Glutamatergic neuron (in vitro differentiated cells): ENCODE measurements around the gene LAIR1. TPM values are rescaled to one million over a fixed set of nuclear protein-coding genes. Genes with fewer than 3 reads are reported as not detected.

Experiments
- DNase-seq: peaks from one replicate; pipeline ENCODE4 v3.0.0; 2022
- H3K27ac Mint-ChIP-seq: one replicate; pipeline ENCODE4 v1.8.0; 2020; ENCODE audit warnings: mild to moderate bottlenecking, mixed read lengths, inconsistent platforms; ENCODE audit not compliant: unreplicated experiment
- H3K27me3 Mint-ChIP-seq: one replicate; pipeline ENCODE4 v1.8.0; 2020; ENCODE audit warnings: mild to moderate bottlenecking, moderate library complexity, mixed read lengths, inconsistent platforms; ENCODE audit not compliant: unreplicated experiment
- H3K36me3 Mint-ChIP-seq: one replicate; pipeline ENCODE4 v1.8.0; 2020; ENCODE audit warnings: mild to moderate bottlenecking, mixed read lengths, inconsistent platforms; ENCODE audit not compliant: unreplicated experiment
- H3K4me1 Mint-ChIP-seq: one replicate; pipeline ENCODE4 v1.8.0; 2020; ENCODE audit warnings: mild to moderate bottlenecking, low read depth, mixed read lengths, inconsistent platforms; ENCODE audit not compliant: unreplicated experiment
- H3K4me3 Mint-ChIP-seq: one replicate; pipeline ENCODE4 v1.8.0; 2020; ENCODE audit warnings: mild to moderate bottlenecking, mixed read lengths, inconsistent platforms; ENCODE audit not compliant: unreplicated experiment
- H3K9me3 Mint-ChIP-seq: one replicate; pipeline ENCODE4 v1.8.0; 2020; ENCODE audit warnings: mild to moderate bottlenecking, moderate library complexity, mixed read lengths, inconsistent platforms; ENCODE audit not compliant: unreplicated experiment
- total RNA-seq: library from RNA; stranded (reverse); fragmentation: NEBNext Ultra II Directional; extraction: Animal tissue kit (Norgen Biotek cat#: 25700); gene quantifications from one replicate; pipeline ENCODE4 v1.2.1, GENCODE V29; 2021; ENCODE audit not compliant: unreplicated experiment
- TF ChIP-seq, protein P1 (sequence below): fragments of 200-600 bp; sonication (generic); IDR thresholded peaks from one replicate; pipeline ENCODE4 v1.5.0; 2021; ENCODE audit not compliant: partially characterized antibody, unreplicated experiment

Gene LAIR1
- total RNA-seq, 1 donor from 2014 or later = not detected

- Mint-ChIP-seq H3K4me3 (no peak overlapping the region), H3K27me3 (peaks cover 13% of the 10 kb centered on the region), H3K4me1 (peaks cover 3% of the 10 kb centered on the region), H3K27ac (no peak overlapping the region), H3K36me3 (no peaks in the 10 kb centered on the region), H3K9me3 (peaks cover 12% of the 10 kb centered on the region)
- DNase-seq = no peak
- TF ChIP-seq, protein P1, sequence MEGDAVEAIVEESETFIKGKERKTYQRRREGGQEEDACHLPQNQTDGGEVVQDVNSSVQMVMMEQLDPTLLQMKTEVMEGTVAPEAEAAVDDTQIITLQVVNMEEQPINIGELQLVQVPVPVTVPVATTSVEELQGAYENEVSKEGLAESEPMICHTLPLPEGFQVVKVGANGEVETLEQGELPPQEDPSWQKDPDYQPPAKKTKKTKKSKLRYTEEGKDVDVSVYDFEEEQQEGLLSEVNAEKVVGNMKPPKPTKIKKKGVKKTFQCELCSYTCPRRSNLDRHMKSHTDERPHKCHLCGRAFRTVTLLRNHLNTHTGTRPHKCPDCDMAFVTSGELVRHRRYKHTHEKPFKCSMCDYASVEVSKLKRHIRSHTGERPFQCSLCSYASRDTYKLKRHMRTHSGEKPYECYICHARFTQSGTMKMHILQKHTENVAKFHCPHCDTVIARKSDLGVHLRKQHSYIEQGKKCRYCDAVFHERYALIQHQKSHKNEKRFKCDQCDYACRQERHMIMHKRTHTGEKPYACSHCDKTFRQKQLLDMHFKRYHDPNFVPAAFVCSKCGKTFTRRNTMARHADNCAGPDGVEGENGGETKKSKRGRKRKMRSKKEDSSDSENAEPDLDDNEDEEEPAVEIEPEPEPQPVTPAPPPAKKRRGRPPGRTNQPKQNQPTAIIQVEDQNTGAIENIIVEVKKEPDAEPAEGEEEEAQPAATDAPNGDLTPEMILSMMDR = no peak
Observed at GRCh38 chr19:54407780-54408179, 43.0 kb upstream of the LAIR1 start.

DNA sequence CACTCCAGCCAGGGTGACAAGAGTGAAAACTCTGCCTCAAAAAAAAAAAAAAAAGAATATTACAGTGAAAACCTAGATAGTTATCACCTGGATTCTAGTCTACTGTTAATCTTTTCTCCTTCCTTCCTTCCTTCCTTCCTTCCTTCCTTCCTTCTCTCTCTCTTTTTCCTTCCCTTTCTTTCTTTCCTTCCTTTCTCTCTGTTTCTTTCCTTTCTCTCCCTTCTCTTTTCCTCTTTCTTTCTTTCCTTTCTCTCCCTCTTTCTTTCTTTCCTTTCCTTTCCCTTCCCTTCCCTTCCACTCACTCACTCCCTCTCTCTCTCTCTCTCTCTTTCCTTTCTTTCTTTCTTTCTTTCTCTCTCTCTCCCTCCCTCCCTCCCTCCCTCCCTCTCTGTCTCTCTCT is 40.9 kb upstream of the LAIR1 start:
- Mint-ChIP-seq H3K4me1 (peaks cover under 1% of the 10 kb centered on the region), H3K9me3 (peaks cover 10% of the 10 kb centered on the region), H3K4me3 (no peak overlapping the region), H3K27ac (no peak overlapping the region), H3K27me3 (peaks cover 11% of the 10 kb centered on the region), H3K36me3 (no peaks in the 10 kb centered on the region)
- TF ChIP-seq, protein P1 = no peak
- no peak for DNase-seq

DNA sequence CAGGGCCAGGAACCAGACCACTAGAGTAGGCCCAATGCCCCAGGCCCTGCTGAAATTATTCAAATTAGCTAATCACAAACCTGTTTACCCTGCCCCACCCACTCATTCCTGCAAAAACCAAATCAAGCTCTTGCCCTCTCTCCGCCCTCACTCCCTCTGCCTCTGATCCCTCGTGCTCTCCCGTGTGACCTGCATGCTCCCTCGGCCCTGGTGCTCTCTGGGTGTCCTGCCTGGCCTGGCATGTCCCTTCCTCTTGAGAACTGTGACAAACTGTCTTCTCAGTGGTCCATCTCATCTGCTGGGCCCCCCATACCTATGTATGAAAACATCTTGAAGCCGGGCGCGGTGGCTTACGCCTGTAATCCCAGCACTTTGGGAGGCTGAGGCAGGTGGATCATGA is 38.3 kb upstream of the LAIR1 start:
- Mint-ChIP-seq H3K27me3 (peaks cover 5% of the 10 kb centered on the region), H3K36me3 (no peaks in the 10 kb centered on the region), H3K27ac (no peak overlapping the region), H3K4me3 (no peak overlapping the region), H3K4me1 (no peaks in the 10 kb centered on the region), H3K9me3 (peaks cover 8% of the 10 kb centered on the region)
- no peak for DNase-seq
- TF ChIP-seq, protein P1 = no peak

GRCh38 chr19:54400913-54401312 is 36.2 kb upstream of the LAIR1 start:
- Mint-ChIP-seq H3K4me1 (no peaks in the 10 kb centered on the region), H3K36me3 (no peaks in the 10 kb centered on the region), H3K27me3 (peaks cover 2% of the 10 kb centered on the region), H3K4me3 (no peak overlapping the region), H3K27ac (no peak overlapping the region), H3K9me3 (peaks cover 6% of the 10 kb centered on the region)
- TF ChIP-seq, protein P1 = no peak
- DNase-seq = no peak

DNA sequence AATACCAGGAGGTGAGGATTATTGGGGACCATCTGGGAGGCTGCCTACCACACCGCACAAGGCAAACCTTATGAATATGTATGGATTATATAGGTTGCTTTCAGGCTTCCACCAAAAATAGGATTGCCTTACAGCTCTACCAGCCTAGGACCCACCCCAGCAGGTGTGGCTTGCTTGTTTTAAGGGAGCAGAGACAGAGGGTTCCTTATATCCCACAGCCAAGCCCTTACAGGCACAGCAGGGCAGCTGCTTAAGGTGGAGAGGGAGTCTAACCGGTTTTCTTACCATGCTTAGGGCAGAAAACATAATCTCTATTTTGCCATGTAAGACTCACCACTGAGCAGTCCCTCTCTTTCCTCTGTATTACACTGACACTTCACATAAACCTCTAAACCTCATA is 34.5 kb upstream of the LAIR1 start:
- Mint-ChIP-seq H3K4me3 (no peak overlapping the region), H3K9me3 (peaks cover 2% of the 10 kb centered on the region), H3K27me3 (peaks cover 3% of the 10 kb centered on the region), H3K36me3 (no peaks in the 10 kb centered on the region), H3K27ac (no peak overlapping the region), H3K4me1 (no peaks in the 10 kb centered on the region)
- TF ChIP-seq, protein P1 = no peak
- DNase-seq = no peak
